ENCODE measurements around the gene C2orf49. TPM values are rescaled to one million over a fixed set of nuclear protein-coding genes. Genes with fewer than 3 reads are reported as not detected.
A peak's percentile ranks its signal among the peaks of the same experiment; 100 is the strongest.

The C2orf49 gene
- total and polyA plus RNA-seq, 10 of the 15 experiments (the other 5 are each of a cell fraction or from before 2014, with no cell fraction given), result 7.2 to 24.2 (median 15.5) TPM

- TF ChIP-seq E2F8 (IDR thresholded peaks at IDR 0.05; ENCODE audit: low read depth, partially characterized antibody) (peak; percentile 95), BCL11A (IDR thresholded peaks at IDR 0.05; ENCODE audit: low read depth, low read length) (no peak), TCF12 (IDR thresholded peaks at IDR 0.05; ENCODE audit: low read depth, low read length) (peak; percentile 58; the same call in 1 of the 2 replicates), NR2C2 (IDR thresholded peaks at IDR 0.05; ENCODE audit: borderline replicate concordance, control insufficient read depth, insufficient read length, low read depth) (peak; percentile 85), MTA2 (IDR thresholded peaks at IDR 0.05; ENCODE audit: low read depth) (peak; percentile 96), SIN3A (IDR thresholded peaks at IDR 0.05; ENCODE audit: low read depth, low read length) (peak; percentile 66; the same call in 1 of the 2 replicates), SMC3 (IDR thresholded peaks at IDR 0.05; ENCODE audit: borderline replicate concordance, low read length) (no peak), GABPA (IDR thresholded peaks at IDR 0.05; ENCODE audit: low read depth) (peak; percentile 89), RFX5 (IDR thresholded peaks at IDR 0.05; ENCODE audit: low read depth, low read length) (no peak; the same call in 1 of the 2 replicates), SP1 (IDR thresholded peaks at IDR 0.05; ENCODE audit: low read depth, low read length) (peak; percentile 45), ZNF687 (IDR thresholded peaks at IDR 0.05) (peak; percentile 92)
Observed at GRCh38 chr2:105337122-105338019, at the start of gene C2orf49 (continued).

Data from GM12878 (cell line).